ENCODE data around the gene VPS11.
A peak's percentile ranks its signal among the peaks of the same experiment; 100 is the strongest.
"Not testable (repeated sequence)": the region's sequence is repeated elsewhere in the genome, so short reads cannot be mapped to it uniquely, and the experiment has no call there.

VPS11 gene

DNA sequence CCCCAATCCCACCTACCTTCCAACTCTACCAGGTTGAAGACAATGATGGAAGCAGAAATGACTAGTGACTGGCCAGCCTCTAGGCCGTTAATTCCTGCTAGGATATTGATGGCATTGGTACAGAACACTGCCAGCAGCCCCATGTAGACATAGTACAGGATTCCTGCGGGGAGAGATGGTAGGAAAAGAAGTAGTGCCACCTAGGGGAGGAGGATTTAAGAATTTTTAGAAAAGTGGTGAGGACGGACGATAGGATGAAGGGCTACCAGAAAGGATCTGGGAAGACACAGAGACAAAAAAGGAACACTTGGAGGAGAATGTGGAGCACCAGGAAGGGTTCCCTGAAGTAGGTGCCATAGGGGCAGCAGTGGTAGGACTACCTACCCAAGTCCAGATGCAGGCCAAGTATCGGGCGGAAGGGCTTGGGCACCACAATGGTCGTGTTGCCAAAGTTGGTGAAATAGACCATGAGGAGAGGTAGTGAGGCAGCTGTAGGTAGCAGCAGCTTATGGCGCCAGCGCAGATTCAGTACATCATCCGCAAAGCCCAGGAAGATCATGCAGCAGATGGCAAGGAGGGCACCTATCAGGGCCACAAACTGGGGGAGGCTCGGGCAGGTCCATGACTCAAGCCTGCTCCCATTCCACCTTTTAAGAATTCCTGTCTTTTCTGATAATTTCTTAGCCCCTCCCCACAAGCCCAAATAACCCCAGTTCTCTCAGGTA lies 32.8 kb downstream of the VPS11 start:
- TF ChIP-seq, protein P1, sequence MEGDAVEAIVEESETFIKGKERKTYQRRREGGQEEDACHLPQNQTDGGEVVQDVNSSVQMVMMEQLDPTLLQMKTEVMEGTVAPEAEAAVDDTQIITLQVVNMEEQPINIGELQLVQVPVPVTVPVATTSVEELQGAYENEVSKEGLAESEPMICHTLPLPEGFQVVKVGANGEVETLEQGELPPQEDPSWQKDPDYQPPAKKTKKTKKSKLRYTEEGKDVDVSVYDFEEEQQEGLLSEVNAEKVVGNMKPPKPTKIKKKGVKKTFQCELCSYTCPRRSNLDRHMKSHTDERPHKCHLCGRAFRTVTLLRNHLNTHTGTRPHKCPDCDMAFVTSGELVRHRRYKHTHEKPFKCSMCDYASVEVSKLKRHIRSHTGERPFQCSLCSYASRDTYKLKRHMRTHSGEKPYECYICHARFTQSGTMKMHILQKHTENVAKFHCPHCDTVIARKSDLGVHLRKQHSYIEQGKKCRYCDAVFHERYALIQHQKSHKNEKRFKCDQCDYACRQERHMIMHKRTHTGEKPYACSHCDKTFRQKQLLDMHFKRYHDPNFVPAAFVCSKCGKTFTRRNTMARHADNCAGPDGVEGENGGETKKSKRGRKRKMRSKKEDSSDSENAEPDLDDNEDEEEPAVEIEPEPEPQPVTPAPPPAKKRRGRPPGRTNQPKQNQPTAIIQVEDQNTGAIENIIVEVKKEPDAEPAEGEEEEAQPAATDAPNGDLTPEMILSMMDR (IDR thresholded peaks at IDR 0.05; ENCODE audit: poor library complexity, severe bottlenecking): peak; percentile 73
- ATAC-seq (ENCODE audit: low read depth): no peak
- H3K36me3 ChIP-seq (ENCODE audit: low read depth): peaks cover 34% of the 10 kb centered on the region

DNA sequence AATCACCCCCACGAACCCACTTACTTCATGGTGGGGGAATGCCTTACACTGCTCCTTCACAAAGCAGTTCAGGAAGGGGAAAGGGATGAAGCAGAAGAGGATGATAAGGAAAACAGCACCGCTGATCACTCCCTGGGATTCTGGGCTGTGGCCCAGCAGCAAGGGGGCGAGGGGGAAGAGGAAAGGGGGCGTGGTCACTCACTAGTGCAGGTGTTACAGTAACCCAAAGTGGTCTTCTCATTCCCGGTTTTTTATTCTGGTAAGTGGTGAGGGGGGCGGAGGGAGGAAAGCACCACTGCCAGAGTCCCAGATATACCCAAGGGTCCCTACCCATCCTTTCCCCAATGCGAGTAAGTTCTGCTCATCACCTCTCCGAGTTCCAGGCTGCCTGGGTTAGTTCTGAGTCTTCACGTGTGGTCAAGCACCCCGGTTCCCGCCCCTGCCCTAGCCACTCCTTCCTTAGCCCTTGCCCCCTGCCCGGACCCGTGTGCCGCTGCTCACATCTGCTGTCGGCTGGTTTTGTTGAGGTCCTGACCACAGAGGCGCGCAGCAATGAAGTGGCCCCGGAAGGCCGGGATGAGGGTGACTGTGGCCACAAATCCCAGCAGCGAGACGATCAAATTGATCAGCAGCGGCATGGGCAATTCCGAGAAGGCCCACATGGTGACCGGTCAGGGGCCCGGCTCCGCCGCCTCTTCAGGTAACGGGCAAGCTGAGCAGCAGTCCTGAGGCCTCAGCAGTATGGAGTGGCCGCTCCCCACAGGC lies 33.6 kb downstream of the VPS11 start:
- Histone ChIP-seq H3K27ac (ENCODE audit: poor library complexity, severe bottlenecking) (peak overlapping the region; percentile 83), H3K27me3 (ENCODE audit: insufficient read depth, poor library complexity, severe bottlenecking) (no peaks in the 10 kb centered on the region), H3K36me3 (ENCODE audit: low read depth) (peaks cover 30% of the 10 kb centered on the region), H3K9me3 (ENCODE audit: severe bottlenecking) (no peaks in the 10 kb centered on the region), H3K4me3 (ENCODE audit: severe bottlenecking) (peak overlapping the region; percentile 66), H3K4me1 (ENCODE audit: insufficient read depth, poor library complexity, severe bottlenecking) (peaks cover 4% of the 10 kb centered on the region)
- TF ChIP-seq, protein P1 (IDR thresholded peaks at IDR 0.05; ENCODE audit: poor library complexity, severe bottlenecking): no peak
- no peak for DNase-seq (ENCODE audit: low spot score)
- peak; percentile 19 for ATAC-seq (ENCODE audit: low read depth)

More for the DNA sequence above, 32.8 kb downstream of the VPS11 start:
- no peak for DNase-seq (ENCODE audit: low spot score)
- no peaks in the 10 kb centered on the region for H3K9me3 ChIP-seq (ENCODE audit: severe bottlenecking)
- peak overlapping the region; percentile 83 for H3K27ac ChIP-seq (ENCODE audit: poor library complexity, severe bottlenecking)
- no peaks in the 10 kb centered on the region for H3K27me3 ChIP-seq (ENCODE audit: insufficient read depth, poor library complexity, severe bottlenecking)
- peaks cover 4% of the 10 kb centered on the region for H3K4me1 ChIP-seq (ENCODE audit: insufficient read depth, poor library complexity, severe bottlenecking)
- peak overlapping the region; percentile 66 for H3K4me3 ChIP-seq (ENCODE audit: severe bottlenecking)

DNA sequence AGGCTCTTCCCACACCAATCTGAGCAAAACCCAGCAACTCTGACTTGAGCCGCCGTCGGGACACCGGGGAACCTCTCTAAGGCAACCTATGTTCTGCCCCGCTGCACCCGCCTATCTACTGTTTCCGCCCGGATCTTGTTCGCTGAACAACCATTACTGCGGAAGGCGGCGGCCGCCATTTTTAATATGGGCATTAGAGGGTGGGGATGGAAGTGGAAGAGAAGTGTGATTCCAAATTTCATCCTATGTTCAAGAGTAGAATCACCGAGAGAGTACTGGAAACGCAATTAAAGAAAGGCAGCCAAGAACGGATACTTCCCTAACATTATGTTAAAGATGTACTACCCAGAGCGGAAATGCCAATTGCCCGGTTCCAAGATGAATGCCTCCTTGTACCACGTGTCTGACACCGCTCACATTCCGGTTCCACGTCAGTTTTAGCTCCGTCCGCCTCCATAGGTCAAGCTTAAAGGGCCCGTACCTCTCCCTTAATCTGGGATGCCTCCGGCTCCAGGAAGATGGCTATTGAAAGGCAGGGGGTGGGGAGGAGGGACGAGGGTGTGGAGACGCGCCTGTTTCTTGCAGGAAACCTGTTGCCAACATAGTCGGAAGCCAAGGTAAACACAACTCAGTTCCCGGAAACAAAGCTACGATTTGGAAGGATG lies 34.3 kb downstream of the VPS11 start, which contains the start of gene DPAGT1:
DPAGT1 (minus strand) TSS at position 95 of the 665 bp plus-strand sequence. CDS start 198 bp downstream, outside the sequence.
- ATAC-seq (ENCODE audit: low read depth) (peak; percentile 87), DNase-seq (ENCODE audit: low spot score) (peak; percentile 96)
- H3K4me3 ChIP-seq (ENCODE audit: severe bottlenecking): peak within 1 kb of the TSS; percentile 66
- TF ChIP-seq, protein P1 (IDR thresholded peaks at IDR 0.05; ENCODE audit: poor library complexity, severe bottlenecking): no peak
- H3K27me3 ChIP-seq (ENCODE audit: insufficient read depth, poor library complexity, severe bottlenecking): no peaks in the 10 kb centered on the region
- H3K9me3 ChIP-seq (ENCODE audit: severe bottlenecking): no peaks in the 10 kb centered on the region
- H3K4me1 ChIP-seq (ENCODE audit: insufficient read depth, poor library complexity, severe bottlenecking): peaks cover 4% of the 10 kb centered on the region
- H3K36me3 ChIP-seq (ENCODE audit: low read depth): peaks cover 26% of the 10 kb centered on the region
- H3K27ac ChIP-seq (ENCODE audit: poor library complexity, severe bottlenecking): peak within 1 kb of the TSS; percentile 83

DNA sequence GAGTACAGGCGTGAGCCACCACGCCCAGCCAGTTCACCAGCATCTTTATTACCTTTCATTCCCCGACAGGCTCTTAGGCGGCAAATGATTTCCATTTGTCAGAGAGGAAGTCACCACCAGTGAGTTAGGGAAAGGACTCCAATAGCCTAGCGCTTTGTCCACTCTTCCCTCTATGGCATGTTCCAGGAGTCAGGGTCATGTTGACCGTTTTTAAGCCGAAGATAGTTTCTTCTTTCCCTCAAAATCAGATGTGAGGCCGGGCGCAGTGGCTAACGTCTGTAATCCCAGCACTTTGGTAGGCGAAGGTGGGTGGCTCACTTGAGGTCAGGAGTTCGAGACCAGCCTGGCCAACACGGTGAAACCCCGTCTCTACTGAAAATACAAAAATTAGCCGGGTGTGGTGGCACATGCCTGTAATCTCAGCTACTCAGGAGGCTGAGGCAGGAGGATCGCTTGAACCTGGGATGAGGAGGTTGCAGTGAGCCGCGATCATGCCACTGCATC lies 35.6 kb downstream of the VPS11 start:
- Histone ChIP-seq H3K4me3 (ENCODE audit: severe bottlenecking) (peak overlapping the region; percentile 66), H3K27ac (ENCODE audit: poor library complexity, severe bottlenecking) (peak overlapping the region; percentile 83), H3K36me3 (ENCODE audit: low read depth) (peaks cover 13% of the 10 kb centered on the region)
- H3K27me3 ChIP-seq (ENCODE audit: insufficient read depth, poor library complexity, severe bottlenecking); H3K9me3 ChIP-seq (ENCODE audit: severe bottlenecking); H3K4me1 ChIP-seq (ENCODE audit: insufficient read depth, poor library complexity, severe bottlenecking); DNase-seq (ENCODE audit: low spot score); ATAC-seq (ENCODE audit: low read depth): not testable (repeated sequence)

DNA sequence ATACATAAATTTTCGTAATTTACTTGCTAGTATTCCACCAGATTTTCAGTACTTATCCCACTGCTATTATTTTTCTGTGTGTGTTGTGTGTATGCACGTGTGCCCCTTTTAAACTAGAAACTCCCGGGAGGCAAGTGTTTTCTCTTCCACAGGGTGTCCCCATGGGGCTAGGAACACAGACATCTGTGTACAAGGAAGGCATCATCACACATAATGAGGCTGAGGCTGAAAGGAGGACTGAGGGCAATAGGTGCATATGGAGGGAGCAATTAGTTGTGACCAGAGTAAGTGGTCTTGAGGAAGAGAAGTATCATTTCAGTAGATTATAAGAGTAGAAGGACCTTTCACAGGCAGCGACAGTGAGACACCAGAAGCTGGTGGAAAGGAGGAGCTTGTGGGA lies 36.2 kb downstream of the VPS11 start:
- no peak for ATAC-seq (ENCODE audit: low read depth)
- Histone ChIP-seq H3K27ac (ENCODE audit: poor library complexity, severe bottlenecking) (peak overlapping the region; percentile 83), H3K27me3 (ENCODE audit: insufficient read depth, poor library complexity, severe bottlenecking) (no peaks in the 10 kb centered on the region), H3K9me3 (ENCODE audit: severe bottlenecking) (no peaks in the 10 kb centered on the region), H3K36me3 (ENCODE audit: low read depth) (peaks cover 7% of the 10 kb centered on the region), H3K4me1 (ENCODE audit: insufficient read depth, poor library complexity, severe bottlenecking) (peaks cover 4% of the 10 kb centered on the region), H3K4me3 (ENCODE audit: severe bottlenecking) (no peak overlapping the region)
- TF ChIP-seq, protein P1 (IDR thresholded peaks at IDR 0.05; ENCODE audit: poor library complexity, severe bottlenecking): no peak
- DNase-seq (ENCODE audit: low spot score): no peak
